Ovary (tissue), 3 donors: ENCODE measurements around the gene CTSK.

Experiments used
- CTCF ChIP-seq, 3 donors: fragments of 450-650 bp in 2 of 3; fragments of 200-600 bp in 1 of 3; IDR thresholded peaks; one replicate each; pipeline versions ENCODE4 v1.5.1 to v1.8.0; 2016 to 2022; ENCODE audit warnings: antibody characterized with exemption in 3 of 3, mild to moderate bottlenecking in 1 of 3
- EP300 ChIP-seq: sonication (generic); formaldehyde crosslinking; IDR thresholded peaks from one replicate; pipeline ENCODE4 v1.6.1; 2017; ENCODE audit warnings: antibody characterized with exemption
- donor health status: DM: no; HTN: no; CAD: no.

DNA sequence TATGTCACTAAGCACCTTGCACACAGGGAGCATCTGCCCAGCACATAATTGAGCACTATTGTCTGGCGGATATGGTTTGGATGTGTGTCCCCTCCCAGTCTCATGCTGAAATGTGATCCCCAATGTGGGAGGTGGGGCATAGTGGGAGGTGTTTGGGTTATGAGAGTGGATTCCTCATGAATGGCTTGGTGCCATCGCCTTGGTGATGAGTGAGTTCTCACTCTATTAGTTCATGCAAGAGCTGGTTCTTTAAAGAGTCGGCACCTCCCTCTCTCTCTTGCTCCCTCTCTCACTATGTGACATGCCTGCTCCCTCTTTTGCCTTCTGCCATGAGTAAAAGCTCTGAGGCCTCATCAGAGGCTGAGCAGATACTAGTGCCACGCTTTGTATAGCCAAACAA lies 9.5 kb downstream of the CTSK start:
- no peak for TF ChIP-seq CTCF (IDR thresholded peaks at IDR 0.05)
- TF ChIP-seq EP300, result no peak
